K562 (cell line): ENCODE results near the gene CNNM4. TPM values are rescaled to one million over a fixed set of nuclear protein-coding genes. Genes with fewer than 3 reads are reported as not detected.

ENCODE experiments used
- CAMTA2 ChIP-seq: fragments of 250-450 bp; sonication (Bioruptor Pico); conservative IDR thresholded peaks from 2 replicates; pipeline ENCODE4 v1.5.1; 2022
- COPS2 ChIP-seq: fragments of 450-650 bp; conservative IDR thresholded peaks from 2 replicates; pipeline ENCODE4 v1.6.1; 2016; ENCODE audit warnings: mild to moderate bottlenecking, moderate library complexity
- CXXC5 ChIP-seq: fragments of 250-450 bp; sonication (Bioruptor Pico); IDR thresholded peaks from 2 replicates; pipeline ENCODE4 v1.8.0; 2022; ENCODE audit warnings: inconsistent platforms, mild to moderate bottlenecking, moderate library complexity
- ETV5 ChIP-seq: sonication (generic); formaldehyde crosslinking; IDR thresholded peaks from 2 replicates; pipeline ENCODE4 v1.4.0; 2020; ENCODE audit warnings: low read depth, mild to moderate bottlenecking, missing genetic modification reagents
- GABPA ChIP-seq: fragments of 200-800 bp; sonication (Bioruptor generic); conservative IDR thresholded peaks from 2 replicates; pipeline ENCODE4 v1.6.1; 2016; ENCODE audit warnings: low read depth, missing genetic modification characterization, missing compliant biosample characterization
- HIVEP1 ChIP-seq: fragments of 250-450 bp; sonication (Bioruptor Pico); IDR thresholded peaks from 2 replicates; pipeline ENCODE4 v1.4.0; 2020; ENCODE audit warnings: mild to moderate bottlenecking
- HNRNPUL1 ChIP-seq: fragments of 200-400 bp; formaldehyde crosslinking; IDR thresholded peaks from 2 replicates; pipeline ENCODE4 v1.6.1; 2017; ENCODE audit warnings: low read length
- MIER1 ChIP-seq: fragments of 450-650 bp; IDR thresholded peaks from 2 replicates; pipeline ENCODE4 v1.6.1; 2016; ENCODE audit warnings: antibody characterized with exemption, mild to moderate bottlenecking, low read depth
- NONO ChIP-seq, 2 experiments: fragments of 200-400 bp in 1 of 2; fragments of 450-650 bp in 1 of 2; formaldehyde crosslinking in 1 of 2; IDR thresholded peaks; 2 replicates each; pipeline ENCODE4 v1.6.1; 2017; ENCODE audit warnings: low read depth in 2 of 2, mild to moderate bottlenecking in 2 of 2, moderate library complexity in 2 of 2, low read length in 1 of 2
- PCBP2 ChIP-seq: fragments of 200-400 bp; formaldehyde crosslinking; IDR thresholded peaks from 2 replicates; pipeline ENCODE4 v1.6.1; 2018; ENCODE audit warnings: low read length, low read depth, mild to moderate bottlenecking, moderate library complexity; ENCODE audit not compliant: poor library complexity, severe bottlenecking
- PHB2 ChIP-seq: fragments of 450-650 bp; IDR thresholded peaks from 2 replicates; pipeline ENCODE4 v1.6.1; 2017; ENCODE audit warnings: low read depth
- RBM25 ChIP-seq: fragments of 200-400 bp; formaldehyde crosslinking; IDR thresholded peaks from 2 replicates; pipeline ENCODE4 v1.6.1; 2018; ENCODE audit warnings: low read length, low read depth, moderate library complexity; ENCODE audit not compliant: severe bottlenecking
- RCOR1 ChIP-seq, 2 experiments: IDR thresholded peaks; 2 replicates each; pipeline ENCODE4 v1.6.1; 2012; ENCODE audit warnings: low read depth in 2 of 2, low read length in 2 of 2, borderline replicate concordance in 1 of 2, improper control_type of control experiment in 1 of 2
- SP1 ChIP-seq: sonication (generic); formaldehyde crosslinking; IDR thresholded peaks from 2 replicates; pipeline ENCODE4 v1.8.1; 2022; ENCODE audit warnings: mild to moderate bottlenecking, missing genetic modification reagents
- SPI1 ChIP-seq: IDR thresholded peaks from 2 replicates; pipeline ENCODE4 v1.6.1; 2011; ENCODE audit warnings: low read depth, low read length, control low read depth, borderline replicate concordance
- STAT5A ChIP-seq: IDR thresholded peaks from 2 replicates; pipeline ENCODE4 v1.6.1; 2012; ENCODE audit warnings: low read length, inconsistent platforms, borderline replicate concordance
- TBL1XR1 ChIP-seq, 2 experiments: IDR thresholded peaks; 2 replicates each; pipeline ENCODE4 v1.6.1; 2012; ENCODE audit warnings: improper control_type of control experiment in 2 of 2, low read length in 2 of 2, mild to moderate bottlenecking in 1 of 2
- ZKSCAN3 ChIP-seq: fragments of 250-450 bp; sonication (Bioruptor Pico); IDR thresholded peaks from 2 replicates; pipeline ENCODE4 v1.4.0; 2020
- ZNF121 ChIP-seq: sonication (generic); formaldehyde crosslinking; conservative IDR thresholded peaks from 2 replicates; pipeline ENCODE4 v1.8.0; 2022; ENCODE audit warnings: missing genetic modification reagents
- ZNF146 ChIP-seq: IDR thresholded peaks from one replicate; pipeline ENCODE4 v1.6.1; 2018; ENCODE audit warnings: missing compliant biosample characterization; ENCODE audit not compliant: unreplicated experiment
- ZNF232 ChIP-seq: sonication (generic); formaldehyde crosslinking; IDR thresholded peaks from 2 replicates; pipeline ENCODE4 v1.8.0; 2022; ENCODE audit warnings: mild to moderate bottlenecking, missing genetic modification reagents
- ZNF24 ChIP-seq: fragments of 450-650 bp; IDR thresholded peaks from 2 replicates; pipeline ENCODE4 v1.6.1; 2016
- ZNF253 ChIP-seq: fragments of 250-450 bp; sonication (Bioruptor Pico); conservative IDR thresholded peaks from 2 replicates; pipeline ENCODE4 v1.6.1; 2021; ENCODE audit warnings: mild to moderate bottlenecking
- ZNF436 ChIP-seq: fragments of 250-450, 450-650 bp; sonication (Bioruptor Pico); formaldehyde crosslinking; IDR thresholded peaks from 2 replicates; pipeline ENCODE4 v1.7.0; 2020; ENCODE audit warnings: mild to moderate bottlenecking
- ZNF551 ChIP-seq: fragments of 250-450 bp; sonication (Bioruptor Pico); IDR thresholded peaks from 2 replicates; pipeline ENCODE4 v1.5.0; 2021; ENCODE audit warnings: mild to moderate bottlenecking, moderate library complexity
- ZNF766 ChIP-seq: fragments of 200-800 bp; sonication (Bioruptor generic); conservative IDR thresholded peaks from 2 replicates; pipeline ENCODE4 v1.6.1; 2016; ENCODE audit warnings: missing genetic modification characterization, missing compliant biosample characterization
- polyA plus RNA-seq, 8 experiments: library from polyadenylated mRNA; depleted of rRNA in 4 of 8; stranded (reverse) in 5 of 8; unstranded in 3 of 8; fragments of >200 nt; fragmentation: Nextera tagmentation in 2 of 8; fragmentation: Illumina TruSeq in 1 of 8; extraction: Ambion mirVana in 2 of 8; extraction: Trizol in 1 of 8; gene quantifications; 2 replicates each; pipeline versions ENCODE4 v1.2.1 to v1.2.3, GENCODE V29; 2011 to 2014; ENCODE audit warnings: inconsistent platforms in 1 of 8, missing spikeins in 1 of 8
- total RNA-seq, 7 experiments: library from RNA; depleted of rRNA in 6 of 7; stranded (reverse); fragments of >200 nt in 6 of 7; fragmentation: Illumina TruSeq in 2 of 7; extraction: Trizol in 2 of 7; gene quantifications; 2 replicates each; pipeline versions ENCODE4 v1.2.1 to v1.2.3, GENCODE V29; 2011 to 2021; ENCODE audit warnings: low replicate concordance in 1 of 7
- TF ChIP-seq, protein P1 (sequence below), 2 experiments: fragments of 450-650 bp in 1 of 2; sonication (generic) in 1 of 2; formaldehyde crosslinking in 1 of 2; IDR thresholded peaks in 1 of 2; conservative IDR thresholded peaks in 1 of 2; 2 replicates each; pipeline versions ENCODE4 v1.6.1 to v1.8.1; 2016 to 2023; ENCODE audit warnings: mild to moderate bottlenecking in 2 of 2, moderate library complexity in 2 of 2, inconsistent platforms in 1 of 2, missing genetic modification reagents in 1 of 2
- TF ChIP-seq, protein P2 (sequence below): fragments of 250-450 bp; sonication (Bioruptor Pico); IDR thresholded peaks from 2 replicates; pipeline ENCODE4 v1.8.0; 2022; ENCODE audit warnings: moderate library complexity, mild to moderate bottlenecking, inconsistent platforms
- TF ChIP-seq, protein P3 (sequence below): sonication (generic); formaldehyde crosslinking; IDR thresholded peaks from 2 replicates; pipeline ENCODE4 v1.9.0; 2022; ENCODE audit warnings: mild to moderate bottlenecking, missing genetic modification reagents

CNNM4 gene
- total and polyA plus RNA-seq, 9 of the 15 experiments (the other 6 are each of a cell fraction or from before 2014, with no cell fraction given): 0.96 to 6.3 (median 2.8) TPM

DNA sequence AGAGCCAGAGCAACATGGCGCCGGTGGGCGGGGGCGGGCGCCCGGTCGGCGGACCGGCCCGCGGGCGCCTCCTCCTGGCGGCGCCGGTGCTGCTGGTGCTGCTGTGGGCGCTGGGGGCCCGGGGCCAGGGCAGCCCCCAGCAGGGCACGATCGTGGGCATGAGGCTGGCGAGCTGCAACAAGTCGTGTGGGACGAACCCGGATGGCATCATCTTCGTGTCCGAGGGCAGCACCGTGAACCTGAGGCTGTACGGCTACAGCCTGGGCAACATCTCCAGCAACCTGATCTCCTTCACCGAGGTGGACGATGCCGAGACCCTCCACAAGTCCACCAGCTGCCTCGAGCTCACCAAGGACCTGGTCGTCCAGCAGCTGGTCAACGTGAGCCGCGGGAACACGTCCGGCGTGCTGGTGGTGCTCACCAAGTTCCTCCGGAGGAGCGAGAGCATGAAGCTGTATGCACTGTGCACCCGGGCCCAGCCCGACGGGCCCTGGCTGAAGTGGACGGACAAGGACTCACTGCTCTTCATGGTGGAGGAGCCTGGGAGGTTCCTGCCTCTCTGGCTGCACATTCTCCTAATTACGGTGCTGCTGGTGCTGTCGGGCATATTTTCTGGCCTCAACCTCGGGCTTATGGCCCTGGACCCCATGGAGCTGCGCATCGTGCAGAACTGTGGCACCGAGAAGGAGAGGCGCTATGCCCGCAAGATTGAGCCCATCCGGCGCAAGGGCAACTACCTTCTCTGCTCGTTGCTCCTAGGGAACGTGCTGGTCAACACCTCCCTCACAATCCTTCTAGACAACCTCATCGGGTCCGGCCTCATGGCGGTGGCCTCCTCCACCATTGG is 507 bp downstream of the CNNM4 start (continued):
- peak in 1 of 2 experiments; percentile 79; a peak in 1 of 4 replicates for TF ChIP-seq NONO (IDR thresholded peaks at IDR 0.05; ENCODE audit: low read depth in 2 of 2, low read length in 1 of 2)
- no peak for TF ChIP-seq HNRNPUL1
- TF ChIP-seq HIVEP1 (CRISPR knock-in tag): no peak
- TF ChIP-seq CAMTA2 (CRISPR knock-in tag): no peak
- no peak for TF ChIP-seq RBM25
- peak; percentile 55 for TF ChIP-seq SP1 (CRISPR knock-in tag)
- TF ChIP-seq, protein P1, sequence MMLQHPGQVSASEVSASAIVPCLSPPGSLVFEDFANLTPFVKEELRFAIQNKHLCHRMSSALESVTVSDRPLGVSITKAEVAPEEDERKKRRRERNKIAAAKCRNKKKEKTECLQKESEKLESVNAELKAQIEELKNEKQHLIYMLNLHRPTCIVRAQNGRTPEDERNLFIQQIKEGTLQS (IDR thresholded peaks at IDR 0.05): no peak
- TF ChIP-seq, protein P1 (CRISPR knock-in tag; conservative IDR thresholded peaks at IDR 0.05): no peak
- TF ChIP-seq ZNF232 (CRISPR knock-in tag): no peak
- no peak for TF ChIP-seq ZNF24
- no peak for TF ChIP-seq ZNF551 (CRISPR knock-in tag)
- TF ChIP-seq PCBP2: no peak
- TF ChIP-seq ZNF766 (CRISPR knock-in tag): 0 out of 2 replicates have a peak, but pooled peaks have one; percentile 31
- TF ChIP-seq PHB2: no peak
- TF ChIP-seq, protein P2, sequence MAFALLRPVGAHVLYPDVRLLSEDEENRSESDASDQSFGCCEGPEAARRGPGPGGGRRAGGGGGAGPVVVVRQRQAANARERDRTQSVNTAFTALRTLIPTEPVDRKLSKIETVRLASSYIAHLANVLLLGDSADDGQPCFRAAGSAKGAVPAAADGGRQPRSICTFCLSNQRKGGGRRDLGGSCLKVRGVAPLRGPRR (CRISPR knock-in tag): no peak
- no peak for TF ChIP-seq GABPA
- no peak for TF ChIP-seq SPI1
- 0 out of 2 replicates have a peak, but pooled peaks have one; percentile 28 for TF ChIP-seq MIER1
- TF ChIP-seq STAT5A: no peak
- no peak for TF ChIP-seq ETV5
- no peak for TF ChIP-seq ZNF436
- TF ChIP-seq ZNF146 (CRISPR knock-in tag): no peak
- TF ChIP-seq RCOR1 (IDR thresholded peaks at IDR 0.05; ENCODE audit: borderline replicate concordance in 1 of 2, low read depth in 2 of 2, low read length in 2 of 2): no peak
- no peak for TF ChIP-seq ZNF121 (CRISPR knock-in tag)
- TF ChIP-seq COPS2: no peak
- no peak; the same call in 1 of the 2 replicates for TF ChIP-seq CXXC5
- no peak for TF ChIP-seq TBL1XR1 (IDR thresholded peaks at IDR 0.05; ENCODE audit: low read length in 2 of 2)
- TF ChIP-seq ZKSCAN3 (CRISPR knock-in tag): no peak
- TF ChIP-seq, protein P3, sequence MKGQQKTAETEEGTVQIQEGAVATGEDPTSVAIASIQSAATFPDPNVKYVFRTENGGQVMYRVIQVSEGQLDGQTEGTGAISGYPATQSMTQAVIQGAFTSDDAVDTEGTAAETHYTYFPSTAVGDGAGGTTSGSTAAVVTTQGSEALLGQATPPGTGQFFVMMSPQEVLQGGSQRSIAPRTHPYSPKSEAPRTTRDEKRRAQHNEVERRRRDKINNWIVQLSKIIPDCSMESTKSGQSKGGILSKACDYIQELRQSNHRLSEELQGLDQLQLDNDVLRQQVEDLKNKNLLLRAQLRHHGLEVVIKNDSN: no peak
- TF ChIP-seq ZNF253 (CRISPR knock-in tag): no peak
